GM23248 (cell line): Measurements from ENCODE around the gene SEC61B.
"Not testable (repeated sequence)": the region's sequence is repeated elsewhere in the genome, so short reads cannot be mapped to it uniquely, and the experiment has no call there.

Source experiments
- EZH2 ChIP-seq: fragments of 200-600 bp; sonication (generic); IDR thresholded peaks from 2 replicates; pipeline ENCODE4 v1.6.1; 2018; ENCODE audit warnings: antibody characterized with exemption, mild to moderate bottlenecking; ENCODE audit not compliant: insufficient read depth, poor library complexity, severe bottlenecking
- EZH2phosphoT487 ChIP-seq: fragments of 200-600 bp; sonication (generic); IDR thresholded peaks from 2 replicates; pipeline ENCODE4 v1.6.1; 2018; ENCODE audit warnings: antibody characterized with exemption, moderate library complexity, mild to moderate bottlenecking, low read depth; ENCODE audit not compliant: insufficient read depth

- TF ChIP-seq EZH2, EZH2phosphoT487: not testable (repeated sequence)
These were observed 15.8 kb downstream of the SEC61B start for GRCh38 chr9:99237849-99238248.
